ENCODE data around the gene CAMK4.

CAMK4 gene

GRCh38 chr5:111532886-111533582, 308.9 kb downstream of the CAMK4 start:
- no peak for DNase-seq (ENCODE audit: low read depth in 3 of 3)

- no peak for DNase-seq (ENCODE audit: low read depth in 3 of 3)
These were observed 311.8 kb downstream of the CAMK4 start for GRCh38 chr5:111535879-111536549.

- no peak for DNase-seq (ENCODE audit: low read depth in 3 of 3)
These were observed 313.2 kb downstream of the CAMK4 start for GRCh38 chr5:111537141-111538024.
